Measurements from ENCODE around the gene ZNF669. TPM values are rescaled to one million over a fixed set of nuclear protein-coding genes. Genes with fewer than 3 reads are reported as not detected.
A peak's percentile ranks its signal among the peaks of the same experiment; 100 is the strongest.

Gene ZNF669
- total and polyA plus RNA-seq, 4 donors = 2.4 to 8.4 (median 4.3) TPM

GRCh38 chr1:247087256-247087655, 16.9 kb downstream of the ZNF669 start:
- Histone ChIP-seq H3K27ac (ENCODE audit: low read depth in 1 of 2, low read length in 2 of 2) (no peak overlapping the region), H3K27me3 (ENCODE audit: control insufficient read depth in 1 of 2, insufficient read depth in 2 of 2, low read length in 1 of 2) (no peaks in the 10 kb centered on the region), H3K36me3 (ENCODE audit: control insufficient read depth in 1 of 2, insufficient read depth in 2 of 2, low read length in 1 of 2) (no peaks in the 10 kb centered on the region), H3K4me3 (ENCODE audit: low read length in 2 of 2) (no peak overlapping the region), H3K9me3 (ENCODE audit: control insufficient read depth, low read length) (no peaks in the 10 kb centered on the region), H3K4me1 (ENCODE audit: control insufficient read depth in 1 of 2, insufficient read depth in 2 of 2, low read length in 2 of 2) (no peaks in the 10 kb centered on the region)
- 44 to 74% methylated on average over 1 of the region's 1 CpG for WGBS, 2 donors
- no peak for DNase-seq
- intact Hi-C loops (cut with DNase I) = no loop called here
- ATAC-seq (ENCODE audit: low FRiP score) = peak; percentile 9

- H3K27ac ChIP-seq (ENCODE audit: low read depth in 1 of 2, low read length in 2 of 2) = no peak overlapping the region
- no peaks in the 10 kb centered on the region for H3K36me3 ChIP-seq (ENCODE audit: control insufficient read depth in 1 of 2, insufficient read depth in 2 of 2, low read length in 1 of 2)
- no peaks in the 10 kb centered on the region for H3K27me3 ChIP-seq (ENCODE audit: control insufficient read depth in 1 of 2, insufficient read depth in 2 of 2, low read length in 1 of 2)
- no peaks in the 10 kb centered on the region for H3K9me3 ChIP-seq (ENCODE audit: control insufficient read depth, low read length)
- intact Hi-C loops (cut with DNase I) = no loop called here
- ATAC-seq (ENCODE audit: low FRiP score) (no peak), DNase-seq (no peak)
- H3K4me3 ChIP-seq (ENCODE audit: low read length in 2 of 2) = no peak overlapping the region
- no peaks in the 10 kb centered on the region for H3K4me1 ChIP-seq (ENCODE audit: control insufficient read depth in 1 of 2, insufficient read depth in 2 of 2, low read length in 2 of 2)
- WGBS, 2 donors = 88 to 90% methylated on average over 8 of the region's 8 CpGs
These were observed 18.8 kb downstream of the ZNF669 start for GRCh38 chr1:247085310-247085709.

- Histone ChIP-seq H3K4me1 (ENCODE audit: control insufficient read depth in 1 of 2, insufficient read depth in 2 of 2, low read length in 2 of 2) (no peaks in the 10 kb centered on the region), H3K9me3 (ENCODE audit: control insufficient read depth, low read length) (no peaks in the 10 kb centered on the region), H3K36me3 (ENCODE audit: control insufficient read depth in 1 of 2, insufficient read depth in 2 of 2, low read length in 1 of 2) (no peaks in the 10 kb centered on the region), H3K27me3 (ENCODE audit: control insufficient read depth in 1 of 2, insufficient read depth in 2 of 2, low read length in 1 of 2) (no peaks in the 10 kb centered on the region), H3K4me3 (ENCODE audit: low read length in 2 of 2) (no peak overlapping the region), H3K27ac (ENCODE audit: low read depth in 1 of 2, low read length in 2 of 2) (no peak overlapping the region)
- ATAC-seq (ENCODE audit: low FRiP score) = no peak
- intact Hi-C loops (cut with DNase I) = no loop called here
- 91 to 93% methylated on average over 8 of the region's 8 CpGs for WGBS, 2 donors
- DNase-seq = no peak
These were observed 19.4 kb downstream of the ZNF669 start for GRCh38 chr1:247084771-247085170.

GRCh38 chr1:247079141-247079874, 24.8 kb downstream of the ZNF669 start:
- WGBS, 2 donors = 44 to 45% methylated on average over 23 of the region's 23 CpGs
- intact Hi-C loops (cut with DNase I) = loop anchor here in 1 of 2 donors (10.0 kb wide), 1 partner anchor 145 kb away; the partner anchor contains the start of gene AHCTF1
- H3K27me3 ChIP-seq (ENCODE audit: control insufficient read depth in 1 of 2, insufficient read depth in 2 of 2, low read length in 1 of 2) = no peaks in the 10 kb centered on the region
- ATAC-seq (ENCODE audit: low FRiP score) (no peak), DNase-seq (no peak)
- no peaks in the 10 kb centered on the region for H3K9me3 ChIP-seq (ENCODE audit: control insufficient read depth, low read length)
- no peaks in the 10 kb centered on the region for H3K4me1 ChIP-seq (ENCODE audit: control insufficient read depth in 1 of 2, insufficient read depth in 2 of 2, low read length in 2 of 2)
- no peak overlapping the region for H3K27ac ChIP-seq (ENCODE audit: low read depth in 1 of 2, low read length in 2 of 2)
- H3K36me3 ChIP-seq (ENCODE audit: control insufficient read depth in 1 of 2, insufficient read depth in 2 of 2, low read length in 1 of 2) = no peaks in the 10 kb centered on the region
- peak overlapping the region; percentile 86 to 94 for H3K4me3 ChIP-seq (ENCODE audit: low read length in 2 of 2)

- H3K4me1 ChIP-seq (ENCODE audit: control insufficient read depth in 1 of 2, insufficient read depth in 2 of 2, low read length in 2 of 2) = no peaks in the 10 kb centered on the region
- no peaks in the 10 kb centered on the region for H3K9me3 ChIP-seq (ENCODE audit: control insufficient read depth, low read length)
- WGBS, 2 donors = 0 to 1% methylated on average over 53 to 57 of the region's 57 CpGs
- H3K27me3 ChIP-seq (ENCODE audit: control insufficient read depth in 1 of 2, insufficient read depth in 2 of 2, low read length in 1 of 2) = no peaks in the 10 kb centered on the region
- peak; percentile 96 to 98 for DNase-seq
- peak within 1 kb of the TSS; percentile 86 to 94 for H3K4me3 ChIP-seq (ENCODE audit: low read length in 2 of 2)
- intact Hi-C loops (cut with DNase I) = loop anchor here in 1 of 2 donors (1.0 to 10.0 kb wide), 2 partner anchors 26 to 144 kb away; partner anchors contain the start of genes AHCTF1 and ZNF669
- ATAC-seq (ENCODE audit: low FRiP score) = peak; percentile 99
- no peaks in the 10 kb centered on the region for H3K36me3 ChIP-seq (ENCODE audit: control insufficient read depth in 1 of 2, insufficient read depth in 2 of 2, low read length in 1 of 2)
- peak within 1 kb of the TSS in 1 of 2 donors; percentile 50 for H3K27ac ChIP-seq (ENCODE audit: low read depth in 1 of 2, low read length in 2 of 2)
These were observed 25.7 kb downstream of the ZNF669 start, which contains the start of gene ZNF670 for GRCh38 chr1:247078258-247079140. Gene ZNF670, minus strand, starts transcription at chr1:247078811. Its CDS starts 215 bp downstream, at chr1:247078596.

GRCh38 chr1:247077876-247078257, 26.3 kb downstream of the ZNF669 start:
- no peaks in the 10 kb centered on the region for H3K9me3 ChIP-seq (ENCODE audit: control insufficient read depth, low read length)
- WGBS, 2 donors = 0 to 1% methylated on average over 8 of the region's 8 CpGs
- H3K27me3 ChIP-seq (ENCODE audit: control insufficient read depth in 1 of 2, insufficient read depth in 2 of 2, low read length in 1 of 2) = no peaks in the 10 kb centered on the region
- ATAC-seq (ENCODE audit: low FRiP score) (no peak), DNase-seq (no peak)
- no peaks in the 10 kb centered on the region for H3K4me1 ChIP-seq (ENCODE audit: control insufficient read depth in 1 of 2, insufficient read depth in 2 of 2, low read length in 2 of 2)
- no peaks in the 10 kb centered on the region for H3K36me3 ChIP-seq (ENCODE audit: control insufficient read depth in 1 of 2, insufficient read depth in 2 of 2, low read length in 1 of 2)
- H3K4me3 ChIP-seq (ENCODE audit: low read length in 2 of 2) = peak overlapping the region; percentile 86 to 94
- intact Hi-C loops (cut with DNase I) = loop anchor here in 1 of 2 donors (1.0 to 10.0 kb wide), 2 partner anchors 26 to 143 kb away; partner anchors contain the start of genes AHCTF1 and ZNF669
- no peak overlapping the region for H3K27ac ChIP-seq (ENCODE audit: low read depth in 1 of 2, low read length in 2 of 2)

- Histone ChIP-seq H3K9me3 (ENCODE audit: control insufficient read depth, low read length) (no peaks in the 10 kb centered on the region), H3K4me3 (ENCODE audit: low read length in 2 of 2) (peak overlapping the region in 1 of 2 donors; percentile 86), H3K27me3 (ENCODE audit: control insufficient read depth in 1 of 2, insufficient read depth in 2 of 2, low read length in 1 of 2) (no peaks in the 10 kb centered on the region), H3K27ac (ENCODE audit: low read depth in 1 of 2, low read length in 2 of 2) (no peak overlapping the region), H3K4me1 (ENCODE audit: control insufficient read depth in 1 of 2, insufficient read depth in 2 of 2, low read length in 2 of 2) (no peaks in the 10 kb centered on the region), H3K36me3 (ENCODE audit: control insufficient read depth in 1 of 2, insufficient read depth in 2 of 2, low read length in 1 of 2) (no peaks in the 10 kb centered on the region)
- 52 to 56% methylated on average over 3 of the region's 3 CpGs for WGBS, 2 donors
- ATAC-seq (ENCODE audit: low FRiP score) = no peak
- intact Hi-C loops (cut with DNase I) = loop anchor here in 1 of 2 donors (10.0 kb wide), 1 partner anchor 142 kb away; the partner anchor contains the start of gene AHCTF1
- DNase-seq = no peak
These were observed 26.9 kb downstream of the ZNF669 start for GRCh38 chr1:247077213-247077612.

GRCh38 chr1:247070645-247071044, 33.5 kb downstream of the ZNF669 start:
- ATAC-seq (ENCODE audit: low FRiP score) = no peak
- intact Hi-C loops (cut with DNase I) = loop anchor here in 1 of 2 donors (10.0 kb wide), 1 partner anchor 136 kb away; the partner anchor contains the start of gene AHCTF1
- no peaks in the 10 kb centered on the region for H3K36me3 ChIP-seq (ENCODE audit: control insufficient read depth in 1 of 2, insufficient read depth in 2 of 2, low read length in 1 of 2)
- no peaks in the 10 kb centered on the region for H3K4me1 ChIP-seq (ENCODE audit: control insufficient read depth in 1 of 2, insufficient read depth in 2 of 2, low read length in 2 of 2)
- 78 to 97% methylated on average over 3 of the region's 3 CpGs for WGBS, 2 donors
- no peak for DNase-seq
- no peak overlapping the region for H3K27ac ChIP-seq (ENCODE audit: low read depth in 1 of 2, low read length in 2 of 2)
- H3K4me3 ChIP-seq (ENCODE audit: low read length in 2 of 2) = no peak overlapping the region
- peaks cover 1% of the 10 kb centered on the region for H3K9me3 ChIP-seq (ENCODE audit: control insufficient read depth, low read length)
- no peaks in the 10 kb centered on the region for H3K27me3 ChIP-seq (ENCODE audit: control insufficient read depth in 1 of 2, insufficient read depth in 2 of 2, low read length in 1 of 2)
